Measurements from ENCODE around the gene CHRNA10.

Gene CHRNA10

DNA sequence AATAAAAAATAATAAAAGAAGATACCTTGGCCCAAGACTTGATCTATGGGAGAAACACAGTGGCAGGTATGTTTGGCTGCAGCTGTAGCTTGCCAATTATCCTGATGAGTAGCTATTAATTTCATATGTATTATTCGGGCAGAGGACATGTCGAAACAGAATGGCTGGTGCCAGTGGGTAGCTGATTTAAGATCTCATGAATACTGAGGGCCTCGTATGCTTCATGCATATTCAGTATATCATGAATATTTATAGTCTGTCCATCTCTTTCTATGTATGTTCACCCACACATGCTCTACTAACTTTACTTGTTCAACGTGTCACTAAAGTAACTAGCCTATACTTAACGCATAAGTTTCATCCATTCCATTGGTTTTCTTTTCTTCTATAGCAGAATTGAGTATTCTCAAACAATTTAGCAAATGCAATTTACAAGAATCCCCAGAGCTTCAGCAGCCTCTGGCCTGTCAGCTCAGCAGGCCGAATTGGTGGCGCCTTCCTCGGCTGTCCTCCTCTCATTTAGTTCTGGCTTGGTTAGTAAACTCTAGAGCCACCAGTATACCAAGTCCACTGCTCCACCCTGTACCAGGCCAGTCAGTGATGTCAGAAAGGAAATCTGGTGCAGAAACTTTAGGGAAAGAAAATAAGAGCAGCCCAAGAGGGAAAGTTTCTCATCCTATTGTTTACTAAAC, 47.3 kb downstream of the CHRNA10 start:
- no peak overlapping the region for H3K4me3 ChIP-seq (ENCODE audit: low read depth, low read length)
- TF ChIP-seq, protein P1, sequence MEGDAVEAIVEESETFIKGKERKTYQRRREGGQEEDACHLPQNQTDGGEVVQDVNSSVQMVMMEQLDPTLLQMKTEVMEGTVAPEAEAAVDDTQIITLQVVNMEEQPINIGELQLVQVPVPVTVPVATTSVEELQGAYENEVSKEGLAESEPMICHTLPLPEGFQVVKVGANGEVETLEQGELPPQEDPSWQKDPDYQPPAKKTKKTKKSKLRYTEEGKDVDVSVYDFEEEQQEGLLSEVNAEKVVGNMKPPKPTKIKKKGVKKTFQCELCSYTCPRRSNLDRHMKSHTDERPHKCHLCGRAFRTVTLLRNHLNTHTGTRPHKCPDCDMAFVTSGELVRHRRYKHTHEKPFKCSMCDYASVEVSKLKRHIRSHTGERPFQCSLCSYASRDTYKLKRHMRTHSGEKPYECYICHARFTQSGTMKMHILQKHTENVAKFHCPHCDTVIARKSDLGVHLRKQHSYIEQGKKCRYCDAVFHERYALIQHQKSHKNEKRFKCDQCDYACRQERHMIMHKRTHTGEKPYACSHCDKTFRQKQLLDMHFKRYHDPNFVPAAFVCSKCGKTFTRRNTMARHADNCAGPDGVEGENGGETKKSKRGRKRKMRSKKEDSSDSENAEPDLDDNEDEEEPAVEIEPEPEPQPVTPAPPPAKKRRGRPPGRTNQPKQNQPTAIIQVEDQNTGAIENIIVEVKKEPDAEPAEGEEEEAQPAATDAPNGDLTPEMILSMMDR (IDR thresholded peaks at IDR 0.05; ENCODE audit: low read depth, low read length) = no peak

DNA sequence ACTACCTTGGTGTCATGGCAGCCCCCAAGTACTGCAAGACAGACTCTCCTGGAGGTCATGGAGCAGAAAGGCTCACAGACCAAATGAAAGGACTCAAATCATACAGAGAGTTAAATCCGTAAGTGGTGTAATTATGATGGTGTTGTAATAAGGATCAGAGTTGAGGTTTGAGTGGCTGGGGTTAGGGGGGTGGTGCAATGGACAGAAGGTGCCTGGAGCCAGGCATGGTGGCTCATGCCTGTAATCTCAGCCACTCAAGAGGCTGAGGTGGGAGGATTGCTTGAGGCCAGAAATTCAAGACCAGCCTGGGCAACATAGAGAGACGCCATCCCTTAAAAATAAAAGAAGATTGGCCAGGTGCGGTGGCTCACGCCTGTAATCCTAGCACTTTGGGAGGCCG, 48.1 kb downstream of the CHRNA10 start:
- no peak overlapping the region for H3K4me3 ChIP-seq (ENCODE audit: low read depth, low read length)
- TF ChIP-seq, protein P1 (IDR thresholded peaks at IDR 0.05; ENCODE audit: low read depth, low read length) = no peak

DNA sequence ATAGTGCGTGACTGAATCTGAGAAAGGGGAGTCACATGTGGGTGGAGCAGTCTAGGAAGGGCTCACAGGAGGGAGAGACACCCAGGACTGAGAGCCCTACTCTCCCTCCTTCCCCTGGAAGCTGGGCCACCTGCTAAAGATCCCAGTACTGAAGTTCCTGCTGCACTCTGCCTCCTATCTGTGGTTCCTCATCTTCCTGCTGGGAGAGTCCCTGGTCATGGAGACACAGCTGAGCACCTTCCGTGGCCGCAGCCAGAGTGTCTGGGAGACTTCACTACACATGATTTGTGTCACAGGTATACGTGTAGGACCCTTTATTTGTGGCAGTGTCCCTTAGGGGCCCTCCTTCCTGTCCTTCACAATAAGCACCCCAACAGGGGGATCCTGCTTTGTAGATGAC, 48.7 kb downstream of the CHRNA10 start:
- TF ChIP-seq, protein P1 (IDR thresholded peaks at IDR 0.05; ENCODE audit: low read depth, low read length) = no peak
- no peak overlapping the region for H3K4me3 ChIP-seq (ENCODE audit: low read depth, low read length)

DNA sequence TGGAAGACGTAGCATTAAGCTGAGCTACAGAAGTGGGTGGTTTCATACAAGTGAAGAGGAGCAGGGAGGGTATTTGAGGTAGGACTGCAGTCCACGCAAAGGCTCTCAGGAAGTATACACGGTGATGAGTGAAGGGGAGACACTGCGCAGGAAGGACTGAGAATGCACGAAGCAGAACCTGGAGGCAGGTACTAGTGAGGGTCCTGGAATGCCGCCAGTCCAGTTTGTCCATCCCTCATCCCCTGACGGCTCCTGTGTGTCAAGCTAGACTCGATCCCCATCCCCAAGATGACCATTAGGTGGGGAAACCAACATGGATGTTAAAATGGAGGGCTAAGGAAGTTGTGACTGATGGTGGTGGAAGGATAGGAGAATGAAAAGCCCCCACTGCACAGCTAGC, 53.2 kb downstream of the CHRNA10 start:
- H3K4me3 ChIP-seq (ENCODE audit: low read depth, low read length) = no peak overlapping the region
- TF ChIP-seq, protein P1 (IDR thresholded peaks at IDR 0.05; ENCODE audit: low read depth, low read length) = no peak

DNA sequence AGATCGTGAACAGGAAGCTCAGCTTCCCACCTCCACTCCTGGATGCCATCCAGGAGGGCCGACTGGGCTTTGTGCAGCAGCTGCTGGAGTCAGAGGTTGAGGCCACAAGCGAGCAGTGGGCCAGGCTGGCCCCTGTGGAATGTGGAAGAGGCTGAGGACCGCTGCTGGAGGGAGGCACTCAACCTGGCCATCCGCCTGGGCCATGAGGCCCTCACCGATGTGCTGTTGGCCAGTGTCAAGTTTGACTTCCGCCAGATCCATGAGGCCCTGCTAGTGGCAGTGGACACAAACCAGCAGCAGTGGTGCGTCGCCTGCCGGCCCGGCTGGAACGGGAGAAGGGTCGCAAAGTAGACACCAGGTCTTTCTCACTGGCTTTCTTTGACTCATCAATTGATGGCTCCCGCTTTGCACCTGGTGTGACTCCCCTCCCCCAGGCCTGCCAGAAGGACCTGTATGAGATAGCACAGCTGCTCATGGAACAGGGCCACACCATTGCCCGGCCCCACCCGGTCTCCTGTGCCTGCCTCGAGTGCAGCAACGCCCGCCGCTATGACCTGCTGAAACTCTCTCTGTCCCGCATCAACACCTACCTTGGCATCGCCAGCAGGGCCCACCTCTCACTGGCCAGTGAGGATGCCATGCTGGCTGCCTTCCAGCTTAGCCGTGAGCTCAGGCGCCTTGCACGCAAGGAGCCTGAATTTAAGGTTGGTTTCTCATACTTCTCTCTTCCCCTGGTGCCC, 54.3 kb downstream of the CHRNA10 start:
- TF ChIP-seq, protein P1 (IDR thresholded peaks at IDR 0.05; ENCODE audit: low read depth, low read length) = no peak
- no peak overlapping the region for H3K4me3 ChIP-seq (ENCODE audit: low read depth, low read length)

DNA sequence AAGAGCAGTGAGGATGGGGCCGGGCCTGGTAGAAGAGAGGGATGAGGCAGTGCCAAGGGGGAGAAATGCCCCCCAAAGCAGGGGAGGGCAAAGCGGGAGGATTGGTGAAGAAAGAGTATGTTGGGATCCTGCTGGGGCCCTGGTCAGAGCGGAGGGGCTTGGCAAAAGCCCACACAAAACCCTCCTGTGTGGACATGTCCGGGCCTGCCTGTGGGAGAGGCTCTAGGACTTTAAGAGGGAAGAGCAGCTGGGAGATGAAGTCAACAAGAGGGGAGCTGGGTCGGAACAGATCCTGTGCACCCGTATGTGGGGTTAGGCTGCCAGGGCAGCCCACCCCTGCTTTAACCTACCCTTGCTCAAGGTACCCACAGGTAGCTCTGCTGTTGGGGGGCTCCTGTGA, 55.2 kb downstream of the CHRNA10 start:
- no peak overlapping the region for H3K4me3 ChIP-seq (ENCODE audit: low read depth, low read length)
- TF ChIP-seq, protein P1 (IDR thresholded peaks at IDR 0.05; ENCODE audit: low read depth, low read length) = no peak

All from WI38 (cell line).